GM23338 (cell line): Measurements from ENCODE around the gene ENDOV. TPM values are rescaled to one million over a fixed set of nuclear protein-coding genes. Genes with fewer than 3 reads are reported as not detected.

ENCODE experiments used
- ATAC-seq: fragments of 200-7000 bp; cut with Tn5 transposase; 3 replicates; pipeline ENCODE4 v1.9.1; 2020
- DNase-seq: peaks from one replicate; pipeline ENCODE4 v3.0.0-alpha.2; 2015; ENCODE audit warnings: low spot score
- H2AFZ ChIP-seq: fragments of 200-600 bp; sonication (generic); 2 replicates; pipeline ENCODE4 v1.8.0; 2016; ENCODE audit warnings: antibody characterized with exemption, mild to moderate bottlenecking, moderate library complexity
- H3F3A ChIP-seq: fragments of 200-600 bp; sonication (generic); replicated peaks from 2 replicates; pipeline ENCODE4 v1.8.0; 2017; ENCODE audit warnings: antibody characterized with exemption, mixed run types, low read depth
- H3K27ac ChIP-seq: fragments of 200-600 bp; sonication (generic); 2 replicates; pipeline ENCODE4 v1.6.1; 2016; ENCODE audit warnings: low read depth
- H3K27me3 ChIP-seq: fragments of 200-600 bp; sonication (generic); 2 replicates; pipeline ENCODE4 v1.8.0; 2016; ENCODE audit warnings: mild to moderate bottlenecking, mixed run types, moderate library complexity; ENCODE audit not compliant: insufficient read depth
- H3K36me3 ChIP-seq: fragments of 200-600 bp; sonication (generic); 2 replicates; pipeline ENCODE4 v1.8.0; 2016; ENCODE audit warnings: mild to moderate bottlenecking; ENCODE audit not compliant: insufficient read depth
- H3K4me1 ChIP-seq: fragments of 200-600 bp; sonication (generic); 2 replicates; pipeline ENCODE4 v1.8.0; 2016; ENCODE audit warnings: mild to moderate bottlenecking, moderate library complexity; ENCODE audit not compliant: insufficient read depth
- H3K4me2 ChIP-seq: fragments of 200-600 bp; sonication (generic); 2 replicates; pipeline ENCODE4 v1.7.1; 2017; ENCODE audit warnings: mixed run types
- H3K4me3 ChIP-seq: fragments of 200-600 bp; sonication (generic); 2 replicates; pipeline ENCODE4 v1.6.1; 2016; ENCODE audit warnings: mixed run types
- H3K79me2 ChIP-seq: fragments of 200-600 bp; sonication (generic); replicated peaks from 2 replicates; pipeline ENCODE4 v1.8.0; 2017; ENCODE audit warnings: mild to moderate bottlenecking; ENCODE audit not compliant: insufficient read depth
- H3K9me2 ChIP-seq: fragments of 200-600 bp; sonication (generic); 2 replicates; pipeline ENCODE4 v1.8.0; 2017; ENCODE audit not compliant: insufficient read depth
- H4K20me1 ChIP-seq: fragments of 200-600 bp; sonication (generic); replicated peaks from 2 replicates; pipeline ENCODE4 v1.8.0; 2017; ENCODE audit warnings: mild to moderate bottlenecking; ENCODE audit not compliant: insufficient read depth
- H3K27ac Mint-ChIP-seq: 2 replicates; pipeline ENCODE4 v1.8.0; 2020; ENCODE audit warnings: inconsistent platforms, mild to moderate bottlenecking, moderate library complexity, mixed read lengths
- H3K27me3 Mint-ChIP-seq: 3 replicates; pipeline ENCODE4 v1.8.0; 2022; ENCODE audit warnings: low read depth, mild to moderate bottlenecking, moderate library complexity, mixed read lengths, inconsistent platforms; ENCODE audit not compliant: insufficient read depth, poor library complexity
- H3K36me3 Mint-ChIP-seq: 3 replicates; pipeline ENCODE4 v1.8.0; 2021; ENCODE audit warnings: low read depth, mild to moderate bottlenecking, inconsistent platforms, moderate library complexity, mixed read lengths
- H3K4me1 Mint-ChIP-seq: 3 replicates; pipeline ENCODE4 v1.8.0; 2020; ENCODE audit warnings: mild to moderate bottlenecking, inconsistent platforms, mixed read lengths
- H3K4me3 Mint-ChIP-seq: 3 replicates; pipeline ENCODE4 v1.8.0; 2021; ENCODE audit warnings: moderate library complexity, mild to moderate bottlenecking, inconsistent platforms, mixed read lengths
- H3K9me3 Mint-ChIP-seq: 3 replicates; pipeline ENCODE4 v1.8.0; 2020; ENCODE audit warnings: moderate library complexity, mild to moderate bottlenecking, inconsistent platforms, mixed read lengths
- EZH2 ChIP-seq: fragments of 200-600 bp; sonication (generic); IDR thresholded peaks from one replicate; pipeline ENCODE4 v1.8.0; 2017; ENCODE audit warnings: antibody characterized with exemption, mild to moderate bottlenecking, low read depth; ENCODE audit not compliant: unreplicated experiment
- EZH2phosphoT487 ChIP-seq: fragments of 200-600 bp; sonication (generic); IDR thresholded peaks from one replicate; pipeline ENCODE4 v1.8.1; 2018; ENCODE audit warnings: antibody characterized with exemption; ENCODE audit not compliant: unreplicated experiment
- NANOG ChIP-seq: IDR thresholded peaks from 2 replicates; pipeline ENCODE4 v1.6.1; 2016; ENCODE audit warnings: antibody characterized with exemption, borderline replicate concordance
- POLR2AphosphoS5 ChIP-seq: IDR thresholded peaks from 2 replicates; pipeline ENCODE4 v1.6.1; 2016; ENCODE audit warnings: antibody characterized with exemption, low read depth
- STAT1 ChIP-seq: IDR thresholded peaks from one replicate; pipeline ENCODE4 v1.6.1; 2016; ENCODE audit warnings: antibody characterized with exemption; ENCODE audit not compliant: unreplicated experiment
- ZNF331 ChIP-seq: fragments of 250-450 bp; sonication (Bioruptor Pico); IDR thresholded peaks from 2 replicates; pipeline ENCODE4 v1.5.0; 2020; ENCODE audit warnings: low read depth, mild to moderate bottlenecking, moderate library complexity
- polyA plus RNA-seq: library from polyadenylated mRNA; unstranded; fragments of >200 nt; fragmentation: Nextera tagmentation; extraction: Ambion mirVana; gene quantifications from 2 replicates; pipeline ENCODE4 v1.2.1, GENCODE V29; 2016
- total RNA-seq: library from RNA; depleted of rRNA; stranded (reverse); fragments of >200 nt; shearing (Covaris generic); gene quantifications from 2 replicates; pipeline ENCODE4 v1.2.3, GENCODE V29; 2014
- TF ChIP-seq, protein P1 (sequence below): fragments of 250-450 bp; sonication (Bioruptor Pico); IDR thresholded peaks from 2 replicates; pipeline ENCODE4 v1.5.0; 2020; ENCODE audit warnings: mild to moderate bottlenecking, moderate library complexity
- TF ChIP-seq, protein P2 (sequence below): IDR thresholded peaks from 2 replicates; pipeline ENCODE4 v1.6.1; 2016; ENCODE audit warnings: antibody characterized with exemption
- TF ChIP-seq, protein P3 (sequence below), 2 experiments: fragments of 200-600 bp in 1 of 2; sonication (generic) in 1 of 2; conservative IDR thresholded peaks; 2 replicates each; pipeline versions ENCODE4 v1.5.1 to v1.6.1; 2016 to 2017; ENCODE audit warnings: antibody characterized with exemption in 2 of 2, low read depth in 2 of 2, mild to moderate bottlenecking in 2 of 2, moderate library complexity in 1 of 2

The ENDOV gene
- total and polyA plus RNA-seq, 2 experiments from 2014 or later, result 11.5 to 16.1 TPM

DNA sequence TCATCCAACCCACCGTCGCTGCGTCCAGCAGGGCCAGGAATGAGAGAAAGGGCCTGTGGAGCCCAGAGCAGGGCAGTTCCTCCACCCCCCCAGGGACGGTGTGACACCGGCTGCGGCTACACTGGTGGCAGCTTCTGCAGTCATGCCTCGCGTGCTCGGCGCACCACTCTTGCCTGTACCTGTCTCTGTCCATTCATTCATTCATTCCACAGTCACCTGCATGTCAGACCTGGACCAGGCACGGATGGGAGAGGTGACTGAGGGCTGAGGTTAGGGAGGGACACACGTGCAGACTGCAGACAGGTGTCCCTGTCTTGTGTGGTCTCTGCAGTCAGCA, 27.3 kb downstream of the ENDOV start:
- H3K27me3 Mint-ChIP-seq, result peaks cover 11% of the 10 kb centered on the region
- no peaks in the 10 kb centered on the region for H3K36me3 Mint-ChIP-seq
- Histone ChIP-seq H3K36me3 (no peaks in the 10 kb centered on the region), H3K27me3 (no peaks in the 10 kb centered on the region), H4K20me1 (no peaks in the 10 kb centered on the region; the same call in none of the 2 replicates), H2AFZ (no peak overlapping the region), H3K9me2 (no peaks in the 10 kb centered on the region), H3K4me2 (no peak overlapping the region), H3K4me3 (no peak overlapping the region), H3K27ac (no peak overlapping the region), H3K4me1 (no peaks in the 10 kb centered on the region; the same call in 1 of the 2 replicates), H3K79me2 (no peaks in the 10 kb centered on the region), H3F3A (0 out of 2 replicates have a peak, but pooled peaks cover 3% of the 10 kb centered on the region)
- H3K27ac Mint-ChIP-seq, result no peak overlapping the region
- no peak overlapping the region for H3K4me3 Mint-ChIP-seq
- TF ChIP-seq, protein P1, sequence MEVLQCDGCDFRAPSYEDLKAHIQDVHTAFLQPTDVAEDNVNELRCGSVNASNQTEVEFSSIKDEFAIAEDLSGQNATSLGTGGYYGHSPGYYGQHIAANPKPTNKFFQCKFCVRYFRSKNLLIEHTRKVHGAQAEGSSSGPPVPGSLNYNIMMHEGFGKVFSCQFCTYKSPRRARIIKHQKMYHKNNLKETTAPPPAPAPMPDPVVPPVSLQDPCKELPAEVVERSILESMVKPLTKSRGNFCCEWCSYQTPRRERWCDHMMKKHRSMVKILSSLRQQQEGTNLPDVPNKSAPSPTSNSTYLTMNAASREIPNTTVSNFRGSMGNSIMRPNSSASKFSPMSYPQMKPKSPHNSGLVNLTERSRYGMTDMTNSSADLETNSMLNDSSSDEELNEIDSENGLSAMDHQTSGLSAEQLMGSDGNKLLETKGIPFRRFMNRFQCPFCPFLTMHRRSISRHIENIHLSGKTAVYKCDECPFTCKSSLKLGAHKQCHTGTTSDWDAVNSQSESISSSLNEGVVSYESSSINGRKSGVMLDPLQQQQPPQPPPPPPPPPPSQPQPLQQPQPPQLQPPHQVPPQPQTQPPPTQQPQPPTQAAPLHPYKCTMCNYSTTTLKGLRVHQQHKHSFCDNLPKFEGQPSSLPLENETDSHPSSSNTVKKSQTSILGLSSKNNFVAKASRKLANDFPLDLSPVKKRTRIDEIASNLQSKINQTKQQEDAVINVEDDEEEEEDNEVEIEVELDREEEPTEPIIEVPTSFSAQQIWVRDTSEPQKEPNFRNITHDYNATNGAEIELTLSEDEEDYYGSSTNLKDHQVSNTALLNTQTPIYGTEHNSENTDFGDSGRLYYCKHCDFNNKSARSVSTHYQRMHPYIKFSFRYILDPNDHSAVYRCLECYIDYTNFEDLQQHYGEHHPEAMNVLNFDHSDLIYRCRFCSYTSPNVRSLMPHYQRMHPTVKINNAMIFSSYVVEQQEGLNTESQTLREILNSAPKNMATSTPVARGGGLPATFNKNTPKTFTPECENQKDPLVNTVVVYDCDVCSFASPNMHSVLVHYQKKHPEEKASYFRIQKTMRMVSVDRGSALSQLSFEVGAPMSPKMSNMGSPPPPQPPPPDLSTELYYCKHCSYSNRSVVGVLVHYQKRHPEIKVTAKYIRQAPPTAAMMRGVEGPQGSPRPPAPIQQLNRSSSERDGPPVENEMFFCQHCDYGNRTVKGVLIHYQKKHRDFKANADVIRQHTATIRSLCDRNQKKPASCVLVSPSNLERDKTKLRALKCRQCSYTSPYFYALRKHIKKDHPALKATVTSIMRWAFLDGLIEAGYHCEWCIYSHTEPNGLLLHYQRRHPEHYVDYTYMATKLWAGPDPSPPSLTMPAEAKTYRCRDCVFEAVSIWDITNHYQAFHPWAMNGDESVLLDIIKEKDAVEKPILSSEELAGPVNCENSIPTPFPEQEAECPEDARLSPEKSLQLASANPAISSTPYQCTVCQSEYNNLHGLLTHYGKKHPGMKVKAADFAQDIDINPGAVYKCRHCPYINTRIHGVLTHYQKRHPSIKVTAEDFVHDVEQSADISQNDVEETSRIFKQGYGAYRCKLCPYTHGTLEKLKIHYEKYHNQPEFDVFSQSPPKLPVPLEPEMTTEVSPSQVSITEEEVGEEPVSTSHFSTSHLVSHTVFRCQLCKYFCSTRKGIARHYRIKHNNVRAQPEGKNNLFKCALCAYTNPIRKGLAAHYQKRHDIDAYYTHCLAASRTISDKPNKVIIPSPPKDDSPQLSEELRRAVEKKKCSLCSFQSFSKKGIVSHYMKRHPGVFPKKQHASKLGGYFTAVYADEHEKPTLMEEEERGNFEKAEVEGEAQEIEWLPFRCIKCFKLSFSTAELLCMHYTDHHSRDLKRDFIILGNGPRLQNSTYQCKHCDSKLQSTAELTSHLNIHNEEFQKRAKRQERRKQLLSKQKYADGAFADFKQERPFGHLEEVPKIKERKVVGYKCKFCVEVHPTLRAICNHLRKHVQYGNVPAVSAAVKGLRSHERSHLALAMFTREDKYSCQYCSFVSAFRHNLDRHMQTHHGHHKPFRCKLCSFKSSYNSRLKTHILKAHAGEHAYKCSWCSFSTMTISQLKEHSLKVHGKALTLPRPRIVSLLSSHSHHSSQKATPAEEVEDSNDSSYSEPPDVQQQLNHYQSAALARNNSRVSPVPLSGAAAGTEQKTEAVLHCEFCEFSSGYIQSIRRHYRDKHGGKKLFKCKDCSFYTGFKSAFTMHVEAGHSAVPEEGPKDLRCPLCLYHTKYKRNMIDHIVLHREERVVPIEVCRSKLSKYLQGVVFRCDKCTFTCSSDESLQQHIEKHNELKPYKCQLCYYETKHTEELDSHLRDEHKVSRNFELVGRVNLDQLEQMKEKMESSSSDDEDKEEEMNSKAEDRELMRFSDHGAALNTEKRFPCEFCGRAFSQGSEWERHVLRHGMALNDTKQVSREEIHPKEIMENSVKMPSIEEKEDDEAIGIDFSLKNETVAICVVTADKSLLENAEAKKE (CRISPR knock-in tag), result no peak
- TF ChIP-seq EZH2 (no peak), NANOG (no peak), ZNF331 (no peak), EZH2phosphoT487 (no peak), STAT1 (no peak), POLR2AphosphoS5 (no peak)
- TF ChIP-seq, protein P2, sequence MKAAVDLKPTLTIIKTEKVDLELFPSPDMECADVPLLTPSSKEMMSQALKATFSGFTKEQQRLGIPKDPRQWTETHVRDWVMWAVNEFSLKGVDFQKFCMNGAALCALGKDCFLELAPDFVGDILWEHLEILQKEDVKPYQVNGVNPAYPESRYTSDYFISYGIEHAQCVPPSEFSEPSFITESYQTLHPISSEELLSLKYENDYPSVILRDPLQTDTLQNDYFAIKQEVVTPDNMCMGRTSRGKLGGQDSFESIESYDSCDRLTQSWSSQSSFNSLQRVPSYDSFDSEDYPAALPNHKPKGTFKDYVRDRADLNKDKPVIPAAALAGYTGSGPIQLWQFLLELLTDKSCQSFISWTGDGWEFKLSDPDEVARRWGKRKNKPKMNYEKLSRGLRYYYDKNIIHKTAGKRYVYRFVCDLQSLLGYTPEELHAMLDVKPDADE, result no peak
- TF ChIP-seq, protein P3, sequence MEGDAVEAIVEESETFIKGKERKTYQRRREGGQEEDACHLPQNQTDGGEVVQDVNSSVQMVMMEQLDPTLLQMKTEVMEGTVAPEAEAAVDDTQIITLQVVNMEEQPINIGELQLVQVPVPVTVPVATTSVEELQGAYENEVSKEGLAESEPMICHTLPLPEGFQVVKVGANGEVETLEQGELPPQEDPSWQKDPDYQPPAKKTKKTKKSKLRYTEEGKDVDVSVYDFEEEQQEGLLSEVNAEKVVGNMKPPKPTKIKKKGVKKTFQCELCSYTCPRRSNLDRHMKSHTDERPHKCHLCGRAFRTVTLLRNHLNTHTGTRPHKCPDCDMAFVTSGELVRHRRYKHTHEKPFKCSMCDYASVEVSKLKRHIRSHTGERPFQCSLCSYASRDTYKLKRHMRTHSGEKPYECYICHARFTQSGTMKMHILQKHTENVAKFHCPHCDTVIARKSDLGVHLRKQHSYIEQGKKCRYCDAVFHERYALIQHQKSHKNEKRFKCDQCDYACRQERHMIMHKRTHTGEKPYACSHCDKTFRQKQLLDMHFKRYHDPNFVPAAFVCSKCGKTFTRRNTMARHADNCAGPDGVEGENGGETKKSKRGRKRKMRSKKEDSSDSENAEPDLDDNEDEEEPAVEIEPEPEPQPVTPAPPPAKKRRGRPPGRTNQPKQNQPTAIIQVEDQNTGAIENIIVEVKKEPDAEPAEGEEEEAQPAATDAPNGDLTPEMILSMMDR (conservative IDR thresholded peaks at IDR 0.05; ENCODE audit: low read depth in 2 of 2), result no peak
- H3K9me3 Mint-ChIP-seq, result no peaks in the 10 kb centered on the region
- H3K4me1 Mint-ChIP-seq, result peaks cover 4% of the 10 kb centered on the region; the same call in 1 of the 3 replicates
- no peak for ATAC-seq
- DNase-seq, result no peak
